ENCODE data around the gene CDH15.

DNA sequence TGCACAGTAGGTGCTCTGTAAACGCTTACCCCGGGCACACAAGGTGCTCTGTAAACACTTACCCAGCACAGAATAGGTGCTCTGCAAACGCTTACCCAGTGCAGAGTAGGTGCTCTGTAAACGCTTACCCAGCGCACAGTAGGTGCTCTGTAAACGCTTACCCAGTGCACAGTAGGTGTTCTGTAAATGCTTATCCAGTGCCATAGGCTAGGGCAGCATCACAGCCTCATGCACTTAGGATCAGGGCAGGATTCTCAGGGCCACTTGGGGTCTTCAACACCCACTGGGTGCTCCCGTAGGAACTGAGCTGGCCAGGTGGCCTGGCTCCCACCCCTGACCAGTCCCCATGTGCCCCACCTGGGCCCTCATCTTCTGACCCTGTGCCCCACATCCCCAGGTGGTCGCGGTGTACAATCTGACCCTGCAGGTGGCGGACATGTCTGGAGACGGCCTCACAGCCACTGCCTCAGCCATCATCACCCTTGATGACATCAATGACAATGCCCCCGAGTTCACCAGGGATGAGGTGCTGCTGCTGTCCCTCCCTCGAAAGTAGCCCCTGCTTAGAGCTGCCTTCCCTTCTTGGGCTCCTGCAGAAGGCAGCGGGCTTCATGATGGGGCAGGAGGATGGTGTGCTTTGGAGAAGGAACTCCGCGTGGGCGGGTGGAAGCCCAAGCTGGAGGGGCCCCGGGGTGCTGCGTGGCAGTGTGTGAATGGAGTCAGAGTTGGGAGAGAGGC is 15.7 kb downstream of the CDH15 start:
- no peak for TF ChIP-seq YY1 (IDR thresholded peaks at IDR 0.05; ENCODE audit: extremely low read depth, insufficient replicate concordance, low read depth, low read length)
- TF ChIP-seq EGR1 (IDR thresholded peaks at IDR 0.05; ENCODE audit: low read depth): no peak; the same call in 1 of the 2 replicates
- no peak for TF ChIP-seq SP1 (IDR thresholded peaks at IDR 0.05; ENCODE audit: low read depth)
- no peak for TF ChIP-seq TCF7L2 (IDR thresholded peaks at IDR 0.05; ENCODE audit: borderline replicate concordance, extremely low read depth, insufficient read depth, insufficient read length)
- TF ChIP-seq, protein P1, sequence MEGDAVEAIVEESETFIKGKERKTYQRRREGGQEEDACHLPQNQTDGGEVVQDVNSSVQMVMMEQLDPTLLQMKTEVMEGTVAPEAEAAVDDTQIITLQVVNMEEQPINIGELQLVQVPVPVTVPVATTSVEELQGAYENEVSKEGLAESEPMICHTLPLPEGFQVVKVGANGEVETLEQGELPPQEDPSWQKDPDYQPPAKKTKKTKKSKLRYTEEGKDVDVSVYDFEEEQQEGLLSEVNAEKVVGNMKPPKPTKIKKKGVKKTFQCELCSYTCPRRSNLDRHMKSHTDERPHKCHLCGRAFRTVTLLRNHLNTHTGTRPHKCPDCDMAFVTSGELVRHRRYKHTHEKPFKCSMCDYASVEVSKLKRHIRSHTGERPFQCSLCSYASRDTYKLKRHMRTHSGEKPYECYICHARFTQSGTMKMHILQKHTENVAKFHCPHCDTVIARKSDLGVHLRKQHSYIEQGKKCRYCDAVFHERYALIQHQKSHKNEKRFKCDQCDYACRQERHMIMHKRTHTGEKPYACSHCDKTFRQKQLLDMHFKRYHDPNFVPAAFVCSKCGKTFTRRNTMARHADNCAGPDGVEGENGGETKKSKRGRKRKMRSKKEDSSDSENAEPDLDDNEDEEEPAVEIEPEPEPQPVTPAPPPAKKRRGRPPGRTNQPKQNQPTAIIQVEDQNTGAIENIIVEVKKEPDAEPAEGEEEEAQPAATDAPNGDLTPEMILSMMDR (IDR thresholded peaks at IDR 0.05 in 2 of 3, conservative IDR thresholded peaks at IDR 0.05 in 1 of 3; ENCODE audit: borderline replicate concordance in 1 of 3, insufficient read depth in 1 of 3, low read depth in 2 of 3, low read length in 2 of 3): no peak
- TF ChIP-seq POLR2A (IDR thresholded peaks at IDR 0.05; ENCODE audit: borderline replicate concordance, extremely low read depth, insufficient read depth, insufficient read length): no peak
- TF ChIP-seq POLR2AphosphoS5 (IDR thresholded peaks at IDR 0.05; ENCODE audit: low read depth, low read length): no peak
- TF ChIP-seq, protein P2, sequence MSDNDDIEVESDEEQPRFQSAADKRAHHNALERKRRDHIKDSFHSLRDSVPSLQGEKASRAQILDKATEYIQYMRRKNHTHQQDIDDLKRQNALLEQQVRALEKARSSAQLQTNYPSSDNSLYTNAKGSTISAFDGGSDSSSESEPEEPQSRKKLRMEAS (IDR thresholded peaks at IDR 0.05): no peak
- TF ChIP-seq ELF1 (IDR thresholded peaks at IDR 0.05; ENCODE audit: borderline replicate concordance, low read depth): no peak
- TF ChIP-seq, protein P3, sequence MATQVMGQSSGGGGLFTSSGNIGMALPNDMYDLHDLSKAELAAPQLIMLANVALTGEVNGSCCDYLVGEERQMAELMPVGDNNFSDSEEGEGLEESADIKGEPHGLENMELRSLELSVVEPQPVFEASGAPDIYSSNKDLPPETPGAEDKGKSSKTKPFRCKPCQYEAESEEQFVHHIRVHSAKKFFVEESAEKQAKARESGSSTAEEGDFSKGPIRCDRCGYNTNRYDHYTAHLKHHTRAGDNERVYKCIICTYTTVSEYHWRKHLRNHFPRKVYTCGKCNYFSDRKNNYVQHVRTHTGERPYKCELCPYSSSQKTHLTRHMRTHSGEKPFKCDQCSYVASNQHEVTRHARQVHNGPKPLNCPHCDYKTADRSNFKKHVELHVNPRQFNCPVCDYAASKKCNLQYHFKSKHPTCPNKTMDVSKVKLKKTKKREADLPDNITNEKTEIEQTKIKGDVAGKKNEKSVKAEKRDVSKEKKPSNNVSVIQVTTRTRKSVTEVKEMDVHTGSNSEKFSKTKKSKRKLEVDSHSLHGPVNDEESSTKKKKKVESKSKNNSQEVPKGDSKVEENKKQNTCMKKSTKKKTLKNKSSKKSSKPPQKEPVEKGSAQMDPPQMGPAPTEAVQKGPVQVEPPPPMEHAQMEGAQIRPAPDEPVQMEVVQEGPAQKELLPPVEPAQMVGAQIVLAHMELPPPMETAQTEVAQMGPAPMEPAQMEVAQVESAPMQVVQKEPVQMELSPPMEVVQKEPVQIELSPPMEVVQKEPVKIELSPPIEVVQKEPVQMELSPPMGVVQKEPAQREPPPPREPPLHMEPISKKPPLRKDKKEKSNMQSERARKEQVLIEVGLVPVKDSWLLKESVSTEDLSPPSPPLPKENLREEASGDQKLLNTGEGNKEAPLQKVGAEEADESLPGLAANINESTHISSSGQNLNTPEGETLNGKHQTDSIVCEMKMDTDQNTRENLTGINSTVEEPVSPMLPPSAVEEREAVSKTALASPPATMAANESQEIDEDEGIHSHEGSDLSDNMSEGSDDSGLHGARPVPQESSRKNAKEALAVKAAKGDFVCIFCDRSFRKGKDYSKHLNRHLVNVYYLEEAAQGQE (IDR thresholded peaks at IDR 0.05; ENCODE audit: low read depth): no peak

Measured in HCT116 (cell line).